IMR-90 (cell line): ENCODE results near the gene IFNE. TPM values are rescaled to one million over a fixed set of nuclear protein-coding genes. Genes with fewer than 3 reads are reported as not detected.

Experiments used
- ATAC-seq: fragments of 200-7000 bp; cut with Tn5 transposase; 2 replicates; pipeline ENCODE4 v1.9.1; 2020; ENCODE audit warnings: low read depth, mild to moderate bottlenecking, moderate library complexity
- BruUV-seq: library from RNA; stranded (reverse); fragments of 400-500 nt; replicated peaks from 2 replicates; lab custom pipeline; 2021; lab: Mats Ljungman, UMichigan
- CTCF ChIA-PET: fragments of 300-600 bp; formaldehyde crosslinking; extraction: SDS; loops from one replicate; lab custom pipeline; 2021; ENCODE audit warnings: antibody characterized with exemption; lab: Yijun Ruan, JAX
- POLR2A ChIA-PET: fragments of 300-600 bp; sonication (Branson Sonifier 250); formaldehyde crosslinking; loops from one replicate; lab custom pipeline; 2022; ENCODE audit warnings: antibody characterized with exemption; ENCODE audit not compliant: unreplicated experiment; lab: Charles Lee
- DNase-seq: peaks from one replicate; pipeline ENCODE4 v3.0.0; 2013
- H2AFZ ChIP-seq: replicated peaks from 2 replicates; pipeline ENCODE3; 2013; ENCODE audit warnings: low read length, mild to moderate bottlenecking; ENCODE audit not compliant: poor library complexity
- H2AK5ac ChIP-seq: 2 replicates; pipeline ENCODE4 v1.6.1; 2013; ENCODE audit warnings: low read depth, low read length, inconsistent platforms
- H2AK9ac ChIP-seq: replicated peaks from 2 replicates; pipeline ENCODE3; 2013; ENCODE audit warnings: mild to moderate bottlenecking, low read depth, low read length, moderate library complexity; ENCODE audit not compliant: poor library complexity
- H2BK120ac ChIP-seq: 2 replicates; pipeline ENCODE4 v1.6.1; 2013; ENCODE audit warnings: low read depth, low read length, inconsistent platforms
- H2BK15ac ChIP-seq: 3 replicates; pipeline ENCODE4 v1.6.1; 2013; ENCODE audit warnings: low read depth, low read length, inconsistent platforms
- H2BK20ac ChIP-seq: 2 replicates; pipeline ENCODE4 v1.6.1; 2013; ENCODE audit warnings: low read depth, mild to moderate bottlenecking, inconsistent platforms, low read length, moderate library complexity
- H2BK5ac ChIP-seq: 2 replicates; pipeline ENCODE4 v1.6.1; 2013; ENCODE audit warnings: mild to moderate bottlenecking, low read depth, low read length, inconsistent platforms; ENCODE audit not compliant: poor library complexity, severe bottlenecking
- H3K14ac ChIP-seq: replicated peaks from 2 replicates; pipeline ENCODE4 v1.6.1; 2013; ENCODE audit warnings: low read depth, low read length, inconsistent platforms
- H3K18ac ChIP-seq: 2 replicates; pipeline ENCODE4 v1.6.1; 2013; ENCODE audit warnings: low read depth, low read length, control low read depth
- H3K23ac ChIP-seq: 2 replicates; pipeline ENCODE4 v1.6.1; 2013; ENCODE audit warnings: low read depth, low read length, inconsistent platforms
- H3K27ac ChIP-seq: 2 replicates; pipeline ENCODE4 v1.5.1; 2013; ENCODE audit warnings: mild to moderate bottlenecking, control low read depth, low read length; ENCODE audit not compliant: insufficient read depth
- H3K27me3 ChIP-seq: 2 replicates; pipeline ENCODE4 v1.6.1; 2013; ENCODE audit warnings: low read length; ENCODE audit not compliant: control insufficient read depth, insufficient read depth
- H3K36me3 ChIP-seq: 2 replicates; pipeline ENCODE4 v1.6.1; 2013; ENCODE audit warnings: low read length, mixed read lengths; ENCODE audit not compliant: control insufficient read depth, insufficient read depth
- H3K4ac ChIP-seq: 2 replicates; pipeline ENCODE4 v1.6.1; 2013; ENCODE audit warnings: low read depth, low read length, inconsistent platforms
- H3K4me1 ChIP-seq: 2 replicates; pipeline ENCODE4 v1.6.1; 2013; ENCODE audit warnings: low read length, mixed read lengths; ENCODE audit not compliant: control insufficient read depth, insufficient read depth
- H3K4me2 ChIP-seq: 2 replicates; pipeline ENCODE4 v1.6.1; 2013; ENCODE audit warnings: low read depth, mild to moderate bottlenecking, control low read depth, low read length, moderate library complexity
- H3K4me3 ChIP-seq: 2 replicates; pipeline ENCODE4 v1.5.1; 2013; ENCODE audit warnings: low read depth, mild to moderate bottlenecking, control low read depth, low read length, moderate library complexity; ENCODE audit not compliant: insufficient read depth
- H3K56ac ChIP-seq: 2 replicates; pipeline ENCODE4 v1.6.1; 2013; ENCODE audit warnings: low read length, inconsistent platforms; ENCODE audit not compliant: insufficient read depth; ENCODE audit errors: extremely low read depth
- H3K79me1 ChIP-seq, 2 experiments: 2 replicates each; pipeline ENCODE4 v1.6.1; 2013; ENCODE audit warnings: low read length in 2 of 2, inconsistent platforms in 1 of 2, low read depth in 1 of 2
- H3K9ac ChIP-seq: 2 replicates; pipeline ENCODE4 v1.6.1; 2013; ENCODE audit warnings: low read depth, low read length, control low read depth
- H3K9me1 ChIP-seq: 2 replicates; pipeline ENCODE4 v1.6.1; 2013; ENCODE audit warnings: low read length, inconsistent platforms; ENCODE audit not compliant: insufficient read depth
- H3K9me3 ChIP-seq: 2 replicates; pipeline ENCODE4 v1.6.1; 2013; ENCODE audit warnings: low read length; ENCODE audit not compliant: control insufficient read depth, insufficient read depth
- H4K20me1 ChIP-seq: 2 replicates; pipeline ENCODE4 v1.6.1; 2013; ENCODE audit warnings: low read length, inconsistent platforms; ENCODE audit not compliant: insufficient read depth
- H4K5ac ChIP-seq: 2 replicates; pipeline ENCODE4 v1.6.1; 2013; ENCODE audit warnings: mild to moderate bottlenecking, low read depth, low read length, control low read depth
- H4K8ac ChIP-seq, 2 experiments: 2 replicates each; pipeline ENCODE4 v1.6.1; 2013; ENCODE audit warnings: low read depth in 2 of 2, low read length in 2 of 2, control low read depth in 1 of 2, inconsistent platforms in 1 of 2
- H4K91ac ChIP-seq: 2 replicates; pipeline ENCODE4 v1.6.1; 2013; ENCODE audit warnings: low read depth, low read length, inconsistent platforms; ENCODE audit not compliant: insufficient read depth
- CHD1 ChIP-seq: IDR thresholded peaks from 2 replicates; pipeline ENCODE4 v1.6.1; 2012; ENCODE audit warnings: low read depth, low read length, improper control_type of control experiment
- CTCF ChIP-seq: conservative IDR thresholded peaks from 2 replicates; pipeline ENCODE4 v1.5.1; 2012; ENCODE audit warnings: mild to moderate bottlenecking, low read depth, low read length, improper control_type of control experiment
- FOS ChIP-seq: fragments of 150-350 bp; IDR thresholded peaks from 2 replicates; pipeline ENCODE4 v1.6.1; 2016; ENCODE audit warnings: low read depth, low read length
- MAFK ChIP-seq: IDR thresholded peaks from 2 replicates; pipeline ENCODE4 v1.6.1; 2012; ENCODE audit warnings: low read depth, low read length, improper control_type of control experiment
- MXI1 ChIP-seq: IDR thresholded peaks from 2 replicates; pipeline ENCODE4 v1.6.1; 2012; ENCODE audit warnings: low read depth, mild to moderate bottlenecking, low read length, moderate library complexity, borderline replicate concordance
- NFE2L2 ChIP-seq: fragments of 150-350 bp; IDR thresholded peaks from 2 replicates; pipeline ENCODE4 v1.6.1; 2016; ENCODE audit warnings: low read depth, mild to moderate bottlenecking, low read length
- RAD21 ChIP-seq: IDR thresholded peaks from 2 replicates; pipeline ENCODE4 v1.6.1; 2012; ENCODE audit warnings: low read length, improper control_type of control experiment
- RCOR1 ChIP-seq: IDR thresholded peaks from 2 replicates; pipeline ENCODE4 v1.6.1; 2012; ENCODE audit warnings: mild to moderate bottlenecking, low read length, improper control_type of control experiment; ENCODE audit not compliant: insufficient replicate concordance
- SMC3 ChIP-seq: fragments of 150-350 bp; IDR thresholded peaks from 2 replicates; pipeline ENCODE4 v1.6.1; 2016; ENCODE audit warnings: low read depth, mild to moderate bottlenecking, antibody characterized with exemption, low read length, moderate library complexity
- USF2 ChIP-seq: fragments of 150-350 bp; IDR thresholded peaks from 2 replicates; pipeline ENCODE4 v1.6.1; 2017; ENCODE audit warnings: mild to moderate bottlenecking, antibody characterized with exemption, low read length, low read depth
- WGBS, 2 experiments: methylation state at CpG; one replicate each; pipeline versions ENCODE4 v1.1.5 to v1.1.7; 2013; ENCODE audit warnings: missing lambda C conversion rate in 2 of 2; ENCODE audit not compliant: insufficient read length in 1 of 2; ENCODE audit errors: extremely low coverage in 2 of 2; 5-methylcytosine and 5-hydroxymethylcytosine counted together
- dilution Hi-C: fragments of 300-500 bp; cut with HindIII; formaldehyde crosslinking; loops from one replicate; pipeline ENCODE4 v1.14.3; 2018; ENCODE audit warnings: low sequenced_read_pairs; ENCODE audit not compliant: unreplicated experiment
- in situ Hi-C: fragments of 300-500 bp; cut with MboI; formaldehyde crosslinking; loops from 3 replicates; pipeline ENCODE4 v1.14.3; 2019; ENCODE audit warnings: low sequenced_read_pairs, inconsistent platforms, mixed read lengths
- intact Hi-C: fragments of 100-400 bp; cut with micrococcal nuclease; formaldehyde crosslinking; loops from 2 replicates; pipeline ENCODE4 v1.10.0; 2022
- polyA plus RNA-seq, 3 experiments: library from polyadenylated mRNA; depleted of rRNA; stranded (reverse); fragments of >200 nt; gene quantifications; 2 replicates each; pipeline ENCODE4 v1.2.3, GENCODE V29; 2012; ENCODE audit warnings: low replicate concordance in 1 of 3
- total RNA-seq: library from RNA; depleted of rRNA; stranded (reverse); fragments of >200 nt; gene quantifications from 2 replicates; pipeline ENCODE4 v1.2.3, GENCODE V29; 2012

Gene IFNE
- total and polyA plus RNA-seq, 2 of the 4 experiments (the other 2 are of a cell fraction): 1.4 to 1.8 TPM

GRCh38 chr9:21522348-21522747 lies 40.2 kb upstream of the IFNE start (continued):
- TF ChIP-seq NFE2L2 (no peak), RAD21 (no peak), USF2 (no peak)

- intact Hi-C loops: no loop called here
- H4K8ac ChIP-seq: no peak overlapping the region
- DNase-seq: no peak
- dilution Hi-C loops: no loop called here
- no peak overlapping the region for H2BK5ac ChIP-seq
- no peaks in the 10 kb centered on the region for H3K9me3 ChIP-seq
- ATAC-seq: no peak
- no peaks in the 10 kb centered on the region for H3K27me3 ChIP-seq
- H3K56ac ChIP-seq: no peak overlapping the region
- H3K4me2 ChIP-seq: no peak overlapping the region
- WGBS, 2 experiments: no CpG with 5 or more reads among the region's 1 CpG
- H4K20me1 ChIP-seq: no peaks in the 10 kb centered on the region
- TF ChIP-seq CHD1: no peak
- no peak for TF ChIP-seq MAFK
- TF ChIP-seq MXI1: no peak
- TF ChIP-seq SMC3: no peak
- TF ChIP-seq CTCF: no peak
- TF ChIP-seq RCOR1: no peak
- no peak for TF ChIP-seq FOS
- H3K18ac ChIP-seq: no peak overlapping the region
- in situ Hi-C loops: no loop called here
- H3K9ac ChIP-seq: no peak overlapping the region
- H2BK20ac ChIP-seq: no peak overlapping the region
- peaks cover 25 to 44% of the 10 kb centered on the region in 2 experiments; a peak in 3 of 4 replicates for H3K79me1 ChIP-seq
- no peak overlapping the region for H2AK5ac ChIP-seq
- no TSS peak for BruUV-seq
- ChIA-PET CTCF (no interaction called here), POLR2A (no interaction called here)
- H3K36me3 ChIP-seq: peaks cover 6% of the 10 kb centered on the region; the same call in 1 of the 2 replicates
- no peak overlapping the region for H3K27ac ChIP-seq
- no peak overlapping the region for H3K4me3 ChIP-seq
- no peak overlapping the region for H3K14ac ChIP-seq
- H3K9me1 ChIP-seq: no peaks in the 10 kb centered on the region
- no peak overlapping the region for H3K23ac ChIP-seq
- H2BK120ac ChIP-seq: no peak overlapping the region
- no peak overlapping the region for H4K5ac ChIP-seq
- no peak overlapping the region for H4K91ac ChIP-seq
- no peak overlapping the region for H2BK15ac ChIP-seq
- no peak overlapping the region for H3K4ac ChIP-seq
- no peak overlapping the region for H2AK9ac ChIP-seq
- H3K4me1 ChIP-seq: no peaks in the 10 kb centered on the region
- no peak overlapping the region for H2AFZ ChIP-seq
Observed at GRCh38 chr9:21521448-21521847, 39.3 kb upstream of the IFNE start.
